C1 segment of cervical spinal cord (tissue), 14 donors: ENCODE data around the gene LZTS2.

ENCODE experiments used
- DNase-seq, 14 donors: peaks; one replicate each; lab custom pipeline; 2025; lab: John Stamatoyannopoulos, UW

LZTS2 gene

DNA sequence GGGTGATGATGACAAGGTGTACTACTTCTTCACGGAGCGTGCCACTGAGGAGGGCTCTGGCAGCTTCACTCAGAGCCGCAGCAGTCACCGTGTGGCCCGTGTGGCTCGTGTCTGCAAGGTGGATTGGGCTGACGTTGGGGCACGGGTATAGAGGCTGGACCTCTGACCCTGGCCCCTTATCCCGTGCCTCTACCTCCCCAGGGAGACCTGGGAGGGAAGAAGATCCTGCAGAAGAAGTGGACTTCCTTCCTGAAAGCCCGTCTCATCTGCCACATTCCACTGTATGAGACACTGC is 20.8 kb upstream of the LZTS2 start:
- DNase-seq = no peak

DNA sequence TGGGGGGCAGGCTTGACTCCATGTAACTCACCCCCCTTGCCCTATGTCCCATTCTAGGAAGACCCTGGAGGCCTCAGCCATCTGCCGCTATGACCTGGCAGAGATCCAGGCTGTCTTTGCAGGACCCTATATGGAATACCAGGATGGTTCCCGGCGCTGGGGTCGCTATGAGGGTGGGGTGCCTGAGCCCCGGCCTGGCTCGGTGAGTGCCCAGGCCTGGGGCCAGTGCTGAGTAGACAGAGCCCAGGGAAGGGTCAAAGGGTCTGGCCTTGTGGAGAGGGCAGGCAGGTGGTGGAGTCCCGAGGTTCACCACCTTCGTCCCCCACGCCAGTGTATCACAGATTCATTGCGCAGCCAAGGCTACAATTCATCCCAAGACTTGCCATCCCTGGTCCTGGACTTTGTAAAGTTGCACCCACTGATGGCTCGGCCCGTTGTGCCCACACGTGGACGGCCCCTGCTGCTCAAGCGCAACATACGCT is 19.8 kb upstream of the LZTS2 start:
- DNase-seq = no peak

DNA sequence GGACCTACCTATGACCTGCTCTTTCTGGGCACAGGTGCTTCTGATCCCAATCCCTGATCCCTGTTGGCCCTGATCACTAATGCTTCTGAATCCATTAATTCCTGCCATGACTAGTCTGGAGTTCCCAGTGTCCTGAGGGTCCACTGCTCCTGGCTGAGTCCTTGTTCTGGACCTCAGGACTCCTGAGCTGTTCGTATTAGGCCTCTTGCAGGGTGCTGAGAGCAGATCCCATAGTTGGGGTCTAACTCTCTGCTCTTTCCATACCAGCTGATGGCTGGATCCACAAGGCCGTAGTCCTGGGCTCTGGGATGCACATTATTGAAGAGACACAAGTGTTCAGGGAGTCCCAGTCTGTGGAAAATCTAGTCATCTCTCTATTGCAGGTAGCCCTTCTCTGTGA is 19.3 kb upstream of the LZTS2 start:
- no peak for DNase-seq

DNA sequence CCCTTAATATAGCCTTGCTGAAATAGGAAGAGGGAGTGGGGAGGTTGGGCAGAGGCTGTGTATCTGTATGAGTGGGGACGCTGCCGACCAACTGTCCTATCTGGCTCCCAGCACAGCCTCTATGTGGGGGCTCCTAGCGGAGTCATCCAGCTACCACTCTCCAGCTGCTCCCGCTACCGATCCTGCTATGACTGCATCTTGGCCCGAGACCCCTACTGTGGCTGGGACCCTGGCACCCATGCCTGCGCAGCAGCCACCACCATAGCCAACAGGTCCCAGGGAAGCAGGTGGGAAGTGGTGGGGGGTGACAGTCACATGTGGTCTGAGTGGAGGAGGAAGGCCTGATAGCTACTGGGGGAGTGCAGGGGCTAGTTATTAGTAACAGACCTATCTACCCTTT is 18.9 kb upstream of the LZTS2 start:
- DNase-seq = no peak

DNA sequence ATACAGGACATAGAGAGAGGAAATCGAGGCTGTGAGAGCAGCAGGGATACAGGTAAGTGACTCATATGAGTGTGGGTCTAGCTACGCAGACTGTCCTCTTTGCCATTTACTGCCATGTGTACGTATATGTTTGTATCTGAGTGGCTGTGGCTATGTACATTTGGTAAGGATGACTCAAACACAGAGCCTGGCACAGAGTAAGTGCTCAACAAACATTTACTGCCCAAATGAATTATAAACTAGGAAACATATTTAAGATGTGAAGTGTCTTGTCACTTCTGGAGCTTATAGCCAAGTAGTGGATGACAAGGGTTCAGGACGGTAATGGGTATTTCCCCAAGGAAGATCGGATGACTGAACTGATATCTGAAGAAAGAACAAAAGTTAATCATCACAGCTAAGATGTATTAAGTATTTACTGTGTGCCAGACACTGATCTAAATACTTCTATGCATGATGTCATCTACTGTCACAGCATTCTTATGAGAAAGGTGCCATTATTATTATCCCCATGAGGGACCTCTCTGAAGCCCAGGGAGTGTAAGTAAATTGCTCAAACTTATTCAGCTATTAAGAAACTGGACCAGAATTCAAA is 18.3 kb upstream of the LZTS2 start:
- no peak for DNase-seq

DNA sequence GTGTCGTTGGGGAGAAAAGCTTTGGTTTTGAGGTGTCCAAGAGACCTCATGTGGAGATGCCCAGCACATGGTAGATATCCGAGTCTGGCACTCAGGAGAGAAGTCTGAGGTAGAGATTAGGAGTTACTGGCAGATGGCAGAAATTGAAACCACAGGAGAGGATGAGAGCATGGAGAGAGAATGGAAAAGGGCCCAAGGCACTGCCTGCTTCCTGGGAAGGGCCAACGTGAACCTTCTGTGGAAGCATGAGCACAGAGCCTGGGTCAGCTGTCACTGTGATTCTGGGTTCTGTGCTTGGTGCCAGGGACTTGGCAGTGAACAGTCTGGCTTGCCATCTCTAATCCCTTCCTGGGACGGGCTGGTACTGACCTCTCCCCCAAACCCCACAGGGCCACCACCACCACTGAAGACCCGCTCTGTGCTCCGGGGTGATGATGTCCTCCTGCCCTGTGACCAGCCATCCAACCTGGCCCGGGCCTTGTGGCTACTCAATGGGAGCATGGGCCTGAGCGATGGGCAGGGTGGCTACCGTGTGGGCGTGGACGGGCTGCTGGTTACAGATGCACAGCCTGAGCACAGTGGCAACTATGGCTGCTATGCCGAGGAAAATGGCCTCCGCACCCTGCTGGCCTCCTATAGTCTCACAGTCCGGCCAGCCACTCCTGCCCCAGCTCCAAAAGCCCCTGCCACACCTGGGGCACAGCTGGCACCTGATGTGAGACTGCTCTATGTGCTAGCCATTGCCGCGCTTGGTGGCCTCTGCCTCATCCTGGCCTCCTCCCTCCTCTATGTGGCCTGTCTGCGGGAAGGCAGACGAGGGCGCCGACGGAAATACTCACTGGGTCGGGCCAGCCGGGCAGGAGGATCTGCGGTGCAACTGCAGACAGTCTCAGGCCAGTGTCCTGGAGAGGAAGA is 16.4 kb upstream of the LZTS2 start:
- DNase-seq = peak in 2 of 14 donors; percentile 16 to 91

DNA sequence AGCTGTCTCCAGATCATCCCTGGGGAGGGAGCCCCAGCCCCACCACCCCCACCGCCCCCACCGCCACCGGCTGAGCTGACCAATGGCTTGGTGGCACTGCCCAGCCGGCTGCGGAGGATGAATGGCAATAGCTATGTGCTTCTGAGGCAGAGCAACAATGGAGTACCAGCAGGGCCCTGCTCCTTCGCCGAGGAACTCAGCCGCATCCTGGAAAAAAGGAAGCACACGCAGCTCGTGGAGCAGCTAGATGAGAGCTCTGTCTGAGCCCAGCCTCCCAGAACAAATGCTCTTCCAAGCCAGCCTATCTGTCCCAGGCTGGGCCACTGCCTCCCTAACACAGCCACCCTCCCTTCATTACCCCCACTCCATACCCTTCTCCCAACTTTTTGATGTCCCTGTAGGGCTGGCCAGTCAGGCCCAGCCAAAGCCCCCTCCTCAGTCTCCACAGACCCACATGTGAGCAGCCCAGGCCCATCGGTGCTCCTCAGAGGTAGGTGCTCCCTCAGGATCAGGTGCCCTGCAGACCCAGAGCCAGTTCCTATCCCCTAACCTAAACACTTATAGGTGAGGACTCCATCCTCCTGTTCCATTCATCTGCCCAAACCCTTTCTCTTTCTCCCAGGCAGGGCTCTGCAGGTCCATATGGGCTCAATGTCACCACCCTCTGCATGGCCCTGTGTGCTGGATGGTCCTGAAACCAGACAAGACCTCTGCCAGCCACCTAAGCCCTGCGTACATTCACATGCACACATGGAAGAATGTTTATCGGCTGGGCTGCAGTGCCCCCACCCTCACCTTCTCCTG is 15.5 kb upstream of the LZTS2 start:
- DNase-seq = no peak

DNA sequence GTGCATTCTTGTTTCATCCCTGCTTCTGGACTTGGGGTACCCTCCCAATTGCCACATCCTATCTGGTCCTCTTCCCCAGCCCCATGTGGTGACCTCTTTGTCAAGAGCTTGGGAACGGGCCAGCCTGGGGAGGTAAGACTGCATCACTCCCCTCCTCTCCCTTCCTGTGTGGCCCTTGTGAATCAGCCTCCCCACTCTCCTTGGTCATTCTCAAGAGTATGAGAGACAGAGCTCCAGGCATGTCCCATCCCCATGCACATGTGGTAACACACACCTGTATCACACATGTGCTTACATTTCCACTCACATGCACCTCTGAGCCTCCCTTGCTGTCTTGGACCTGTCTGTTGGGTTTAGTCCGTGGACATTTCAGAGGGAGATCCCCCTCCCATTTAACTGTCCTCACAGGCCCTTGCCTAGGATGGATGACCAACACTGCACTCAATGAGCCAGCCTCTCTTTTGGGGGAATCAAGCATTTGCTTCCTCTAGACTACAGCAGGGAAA is 14.9 kb upstream of the LZTS2 start:
- no peak for DNase-seq

DNA sequence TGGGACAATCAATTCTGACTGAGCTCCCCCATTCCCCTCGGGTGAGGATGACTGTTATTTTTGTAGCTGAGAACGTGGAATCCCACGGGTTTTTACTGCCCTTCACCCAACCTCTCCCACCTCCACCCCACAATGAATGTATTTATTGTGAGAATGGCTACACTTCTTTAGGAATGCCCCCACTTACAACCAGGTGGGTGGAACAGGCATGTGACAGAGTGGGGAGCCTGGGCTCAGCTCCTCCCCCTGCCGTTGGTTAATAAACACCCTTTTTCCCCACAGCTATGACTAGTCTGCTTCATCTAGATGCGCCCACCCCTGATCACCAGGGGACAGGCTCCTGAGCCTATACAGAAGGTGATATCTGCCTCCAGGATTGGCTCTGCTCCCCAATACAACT is 14.3 kb upstream of the LZTS2 start:
- DNase-seq = no peak

DNA sequence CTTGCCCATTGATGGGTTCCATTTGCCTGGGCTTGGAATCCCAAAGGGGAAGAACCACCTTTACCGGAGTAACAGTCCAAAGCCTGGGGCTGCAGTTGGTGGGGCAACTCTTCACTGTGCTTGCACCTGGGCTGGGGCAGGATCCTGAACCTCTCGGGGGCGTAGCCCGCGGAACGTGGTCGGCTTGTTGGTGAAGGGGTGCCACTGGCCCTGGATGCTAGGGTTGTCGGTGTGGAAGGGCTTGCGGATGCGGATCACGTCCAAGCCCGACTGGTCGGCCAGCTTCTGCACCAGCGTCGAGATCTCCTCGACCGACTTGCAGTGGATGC is 13.0 kb upstream of the LZTS2 start:
- DNase-seq = no peak

DNA sequence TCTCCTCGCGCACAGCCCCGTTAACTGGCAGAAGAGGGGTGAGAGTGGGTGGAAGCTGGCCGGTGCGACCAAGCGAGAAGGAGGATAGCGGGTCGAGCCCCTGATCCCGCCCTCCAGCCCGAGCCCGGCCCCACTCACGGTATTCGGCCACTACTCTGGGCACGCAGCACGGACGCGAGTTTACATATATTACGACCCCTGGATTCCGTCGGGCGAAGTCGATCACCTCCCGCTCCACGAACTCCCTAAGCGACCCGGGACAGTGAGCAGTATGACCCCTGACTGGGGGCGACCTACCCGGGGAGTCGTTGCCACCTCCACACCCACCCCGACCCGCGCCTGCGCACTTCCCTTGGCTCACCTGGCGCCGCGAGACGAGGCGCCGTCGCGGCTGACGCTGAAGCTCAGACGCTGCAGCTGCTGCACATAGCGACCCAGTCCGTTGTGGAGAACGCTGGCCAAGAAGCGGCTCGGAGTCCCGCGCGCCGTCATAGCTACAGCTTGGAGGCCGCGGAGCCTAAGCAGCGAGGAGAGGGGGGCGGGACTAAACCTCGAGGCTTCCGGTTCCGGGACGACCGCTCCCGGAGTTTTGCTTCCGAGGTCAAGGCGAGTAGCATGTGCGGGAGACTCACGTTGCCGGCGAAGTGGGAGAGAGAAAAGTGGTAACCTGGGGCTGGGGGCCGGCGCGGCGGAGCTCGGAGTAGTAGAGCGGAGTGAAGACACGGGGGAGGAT is 12.5 kb upstream of the LZTS2 start, which contains the start of the genes MRPL43 and TWNK:
Gene MRPL43 (minus strand): TSS at position 546 of the 733 bp plus-strand sequence. CDS start 54 bp downstream, at position 492.
Gene TWNK (plus strand): TSS at position 592 of the 733 bp plus-strand sequence. CDS start 668 bp downstream, outside the sequence.
- DNase-seq = peak; percentile 5 to 85 (median 80)

DNA sequence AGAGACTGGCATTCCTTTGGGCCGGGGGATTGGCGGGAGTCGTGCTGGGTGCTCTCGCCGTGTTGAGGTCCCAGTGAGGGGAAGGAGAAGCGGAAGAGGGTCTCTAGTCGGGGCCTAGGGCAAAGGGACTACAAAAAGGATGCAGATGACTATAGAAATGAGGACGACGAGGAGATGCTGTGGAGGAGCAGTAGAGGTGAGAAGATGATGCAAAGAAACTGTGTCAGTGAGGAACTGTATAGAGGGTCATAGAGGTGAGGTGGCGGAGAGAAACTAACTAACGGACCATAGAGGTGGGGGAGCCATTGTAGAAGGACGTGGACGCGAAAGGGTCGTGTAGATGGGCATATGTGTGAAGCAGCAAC is 11.9 kb upstream of the LZTS2 start:
- no peak for DNase-seq

DNA sequence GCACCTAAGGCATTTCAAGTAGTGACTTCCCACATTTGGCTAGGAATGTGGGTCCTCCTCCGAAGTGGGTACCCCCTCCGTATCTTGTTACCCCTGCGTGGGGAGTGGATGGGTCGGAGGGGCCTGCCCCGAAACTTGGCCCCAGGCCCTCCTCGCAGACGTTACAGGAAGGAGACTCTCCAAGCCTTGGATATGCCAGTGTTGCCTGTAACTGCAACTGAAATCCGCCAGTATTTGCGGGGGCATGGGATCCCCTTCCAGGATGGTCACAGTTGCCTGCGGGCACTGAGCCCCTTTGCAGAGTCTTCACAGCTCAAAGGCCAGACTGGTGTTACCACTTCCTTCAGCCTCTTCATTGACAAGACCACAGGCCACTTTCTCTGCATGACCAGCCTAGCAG is 11.4 kb upstream of the LZTS2 start:
- no peak for DNase-seq

DNA sequence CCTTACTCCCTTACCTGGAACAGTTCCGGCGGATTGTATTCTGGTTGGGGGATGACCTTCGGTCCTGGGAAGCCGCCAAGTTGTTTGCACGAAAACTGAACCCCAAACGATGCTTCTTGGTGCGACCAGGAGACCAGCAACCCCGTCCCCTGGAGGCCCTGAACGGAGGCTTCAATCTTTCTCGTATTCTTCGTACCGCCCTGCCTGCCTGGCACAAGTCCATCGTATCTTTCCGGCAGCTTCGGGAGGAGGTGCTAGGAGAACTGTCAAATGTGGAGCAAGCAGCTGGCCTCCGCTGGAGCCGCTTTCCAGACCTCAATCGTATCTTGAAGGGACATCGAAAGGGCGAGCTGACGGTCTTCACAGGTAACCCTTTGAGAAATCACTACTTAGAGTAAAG is 10.5 kb upstream of the LZTS2 start:
- no peak for DNase-seq

DNA sequence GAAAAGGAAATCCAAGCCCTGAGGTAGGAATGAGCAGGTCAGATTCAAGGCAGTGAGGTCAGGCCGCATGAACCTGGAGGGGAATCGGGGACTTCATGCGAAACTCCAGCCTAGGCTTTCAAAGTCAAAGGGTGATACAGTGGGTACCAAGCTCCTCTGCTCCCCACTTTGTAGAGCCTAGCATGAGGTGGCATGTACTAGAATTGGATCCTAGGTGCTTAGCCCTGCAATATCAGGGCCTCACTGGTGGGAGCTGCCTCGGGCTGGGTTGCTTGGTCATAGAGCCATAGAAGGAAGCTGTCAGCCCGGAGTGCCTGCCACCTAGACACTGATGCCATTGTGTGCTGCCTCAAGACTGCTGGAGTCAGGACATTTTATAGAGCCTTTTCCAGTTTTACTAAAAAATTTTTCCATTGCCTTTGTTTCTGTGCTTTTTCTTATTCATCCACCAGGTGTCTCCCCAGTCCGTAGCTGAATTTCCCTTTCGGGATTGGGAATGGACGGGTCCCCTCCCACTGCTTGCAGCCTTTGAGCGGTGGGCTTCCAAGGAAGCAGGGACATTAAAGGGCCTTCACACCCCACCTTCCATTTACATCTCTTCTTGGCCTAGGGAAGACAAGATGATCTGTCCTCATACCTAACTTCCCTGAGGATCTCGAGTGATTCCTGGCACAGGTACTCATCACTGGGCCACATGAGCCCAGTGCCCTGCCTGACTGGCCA is 5.5 kb upstream of the LZTS2 start:
- DNase-seq = peak in 8 of 14 donors; percentile 16 to 72 (median 41)

DNA sequence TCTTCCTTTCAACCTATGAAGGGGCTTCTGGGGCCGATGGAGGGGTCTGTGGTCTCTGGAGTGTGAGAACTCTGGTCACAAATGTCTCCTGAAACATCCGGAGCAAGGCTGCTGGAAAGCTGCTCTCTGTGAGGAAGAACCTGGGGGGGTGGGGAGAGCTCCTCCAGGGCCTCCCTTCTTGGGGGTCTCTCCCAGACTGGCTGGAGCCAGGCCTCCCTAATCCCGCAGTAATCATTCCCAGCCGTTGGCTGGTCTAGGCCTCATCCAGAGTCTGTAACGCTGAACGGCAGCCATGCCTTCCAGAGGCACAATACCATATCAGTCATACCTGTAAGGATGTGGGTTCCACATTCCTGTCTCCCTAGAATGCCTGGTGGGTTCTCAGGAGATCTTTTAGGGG is 4.4 kb upstream of the LZTS2 start:
- no peak for DNase-seq

DNA sequence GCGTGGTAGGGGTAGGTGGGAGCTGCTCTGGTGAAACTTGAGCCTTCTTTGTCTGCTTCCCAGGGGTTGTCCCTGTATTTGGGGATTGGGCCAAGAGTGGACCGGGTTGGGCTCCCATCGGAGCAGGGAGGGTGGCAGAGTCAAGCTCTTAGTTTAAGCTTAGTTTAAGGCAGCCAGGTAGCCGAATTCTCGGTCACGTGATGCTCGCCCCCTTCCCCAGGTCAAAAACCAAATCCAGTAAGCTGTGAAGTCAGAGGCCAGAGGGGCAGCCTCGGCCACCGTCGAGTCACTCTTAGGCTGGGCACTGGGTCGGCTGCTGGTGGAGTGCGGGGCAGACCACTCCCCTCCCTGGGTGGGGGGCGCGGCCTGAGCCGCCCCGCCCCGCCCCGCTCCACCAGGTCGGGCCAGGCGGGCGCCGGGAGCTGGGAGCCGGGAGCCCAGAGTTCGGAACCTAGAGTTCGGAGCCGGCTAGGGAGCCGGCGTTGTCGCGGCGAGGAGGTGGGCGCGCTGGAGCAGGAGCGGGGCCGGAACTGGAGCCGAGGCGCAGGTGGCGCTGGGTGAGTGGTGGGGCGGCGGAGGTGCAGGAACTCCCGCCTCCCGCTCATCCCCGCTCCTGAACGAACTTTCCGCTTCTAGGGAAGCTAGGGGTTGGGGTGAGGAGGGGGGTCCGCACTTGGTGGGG is 2.8 kb upstream of the LZTS2 start:
- peak in 7 of 14 donors; percentile 34 to 67 (median 51) for DNase-seq

DNA sequence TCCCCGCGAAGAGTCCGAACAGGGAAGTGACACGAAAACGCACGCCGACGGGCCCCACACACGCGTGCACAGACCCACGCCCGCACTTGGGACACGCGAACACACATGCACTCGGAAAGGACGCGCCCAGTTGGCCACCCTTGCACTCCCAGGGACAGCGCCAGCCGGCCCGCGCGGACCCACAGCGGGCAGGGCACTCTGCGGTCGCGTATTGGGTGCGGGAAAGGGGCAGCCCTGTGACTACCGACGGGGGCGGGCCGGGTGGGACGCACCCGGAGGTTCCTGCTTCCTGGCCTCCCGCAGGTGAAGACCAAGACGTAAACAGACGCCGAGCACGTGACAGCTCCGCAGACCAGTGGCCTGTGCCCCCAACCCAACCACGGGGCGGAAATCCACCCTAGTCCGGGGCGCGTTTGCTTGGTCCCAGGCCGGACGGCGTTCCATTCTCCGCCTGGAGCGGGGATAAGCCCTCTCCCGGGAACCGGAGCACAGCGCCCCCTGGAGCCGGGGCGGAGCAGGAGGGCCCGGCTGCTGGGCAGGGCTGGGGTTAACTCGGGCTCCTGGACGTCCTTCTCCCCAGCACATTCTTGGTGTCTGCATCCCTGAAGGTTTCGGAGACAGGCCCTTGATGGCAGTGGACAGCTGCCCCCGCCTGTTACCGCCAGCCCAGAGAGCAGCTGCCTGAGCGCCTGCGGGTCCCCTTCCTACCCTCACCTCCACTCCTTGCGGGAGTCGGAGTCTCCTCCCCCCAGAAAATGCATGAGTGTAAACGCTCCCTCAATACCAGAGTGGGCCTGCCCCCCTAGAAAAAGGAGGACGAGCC is 2.0 kb upstream of the LZTS2 start:
- DNase-seq = peak in 11 of 14 donors; percentile 65 to 91 (median 81)
